ENCODE results near the gene GSTM3. TPM values are rescaled to one million over a fixed set of nuclear protein-coding genes. Genes with fewer than 3 reads are reported as not detected.

The GSTM3 gene
- total and polyA plus RNA-seq, 2 experiments from 2014 or later, result 297 to 962 TPM

DNA sequence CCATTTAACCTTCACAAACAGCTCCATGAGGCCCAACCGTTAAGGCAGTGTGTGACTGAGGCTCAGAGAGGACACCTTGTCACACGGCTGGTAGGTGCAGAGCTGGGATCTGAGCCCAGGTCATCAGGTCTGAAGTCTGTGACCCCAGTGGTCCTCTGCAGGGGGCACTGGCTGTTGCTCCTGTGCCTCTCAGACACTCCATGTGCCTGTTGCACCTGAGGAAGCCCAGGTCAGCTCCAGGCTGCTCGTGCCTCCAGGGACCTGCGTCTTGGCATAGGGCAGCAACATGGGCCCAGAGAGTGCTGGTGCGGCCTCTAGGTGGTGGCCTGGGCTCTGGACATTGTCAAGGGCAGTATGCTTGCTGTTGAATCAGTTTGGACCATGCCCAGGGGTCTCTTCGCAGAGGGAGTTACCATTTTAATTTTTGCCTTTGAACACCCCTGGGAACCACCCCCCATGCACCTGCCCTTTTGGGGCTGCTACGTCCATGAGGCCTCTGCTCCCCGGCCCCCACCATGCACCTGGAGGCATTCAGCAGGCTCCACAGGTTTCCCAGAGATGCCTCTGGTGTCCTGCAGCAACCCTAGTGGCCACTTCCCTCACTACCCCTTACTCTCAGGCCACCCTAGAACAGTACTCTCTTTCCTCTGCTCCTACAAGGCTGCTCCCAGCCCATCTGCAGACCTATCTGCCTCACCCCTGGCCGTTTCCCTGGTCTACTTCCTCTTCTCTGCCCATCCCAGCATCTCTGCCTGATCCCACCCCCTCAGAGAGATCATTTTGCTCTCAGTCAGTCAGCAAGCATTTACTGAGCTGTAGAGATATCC is 48.1 kb upstream of the GSTM3 start:
- Histone ChIP-seq H3K9me2 (replicated peaks; ENCODE audit: insufficient read depth) (no peaks in the 10 kb centered on the region), H3K27me3 (no peaks in the 10 kb centered on the region), H4K20me1 (ENCODE audit: insufficient read depth, poor library complexity, severe bottlenecking) (no peaks in the 10 kb centered on the region), H3K4me3 (no peak overlapping the region), H3K4me1 (ENCODE audit: insufficient read depth) (peaks cover 38% of the 10 kb centered on the region), H3K79me2 (no peaks in the 10 kb centered on the region), H2AFZ (no peak overlapping the region), H3K9me3 (ENCODE audit: low read depth) (no peaks in the 10 kb centered on the region), H3K36me3 (replicated peaks; ENCODE audit: insufficient read depth, low read depth) (no peaks in the 10 kb centered on the region), H3K27ac (no peak overlapping the region), H3K4me2 (no peak overlapping the region)
- TF ChIP-seq EZH2phosphoT487 (IDR thresholded peaks at IDR 0.05; ENCODE audit: low read depth, severe bottlenecking, unreplicated experiment), result no peak
- TF ChIP-seq, protein P1, sequence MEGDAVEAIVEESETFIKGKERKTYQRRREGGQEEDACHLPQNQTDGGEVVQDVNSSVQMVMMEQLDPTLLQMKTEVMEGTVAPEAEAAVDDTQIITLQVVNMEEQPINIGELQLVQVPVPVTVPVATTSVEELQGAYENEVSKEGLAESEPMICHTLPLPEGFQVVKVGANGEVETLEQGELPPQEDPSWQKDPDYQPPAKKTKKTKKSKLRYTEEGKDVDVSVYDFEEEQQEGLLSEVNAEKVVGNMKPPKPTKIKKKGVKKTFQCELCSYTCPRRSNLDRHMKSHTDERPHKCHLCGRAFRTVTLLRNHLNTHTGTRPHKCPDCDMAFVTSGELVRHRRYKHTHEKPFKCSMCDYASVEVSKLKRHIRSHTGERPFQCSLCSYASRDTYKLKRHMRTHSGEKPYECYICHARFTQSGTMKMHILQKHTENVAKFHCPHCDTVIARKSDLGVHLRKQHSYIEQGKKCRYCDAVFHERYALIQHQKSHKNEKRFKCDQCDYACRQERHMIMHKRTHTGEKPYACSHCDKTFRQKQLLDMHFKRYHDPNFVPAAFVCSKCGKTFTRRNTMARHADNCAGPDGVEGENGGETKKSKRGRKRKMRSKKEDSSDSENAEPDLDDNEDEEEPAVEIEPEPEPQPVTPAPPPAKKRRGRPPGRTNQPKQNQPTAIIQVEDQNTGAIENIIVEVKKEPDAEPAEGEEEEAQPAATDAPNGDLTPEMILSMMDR (IDR thresholded peaks at IDR 0.05; ENCODE audit: poor library complexity), result peak; percentile 29
- DNase-seq (ENCODE audit: low spot score), result peak; percentile 50
- WGBS (ENCODE audit: low lambda C conversion rate, missing lambda C conversion rate), result 79% methylated on average over 9 of the region's 9 CpGs

DNA sequence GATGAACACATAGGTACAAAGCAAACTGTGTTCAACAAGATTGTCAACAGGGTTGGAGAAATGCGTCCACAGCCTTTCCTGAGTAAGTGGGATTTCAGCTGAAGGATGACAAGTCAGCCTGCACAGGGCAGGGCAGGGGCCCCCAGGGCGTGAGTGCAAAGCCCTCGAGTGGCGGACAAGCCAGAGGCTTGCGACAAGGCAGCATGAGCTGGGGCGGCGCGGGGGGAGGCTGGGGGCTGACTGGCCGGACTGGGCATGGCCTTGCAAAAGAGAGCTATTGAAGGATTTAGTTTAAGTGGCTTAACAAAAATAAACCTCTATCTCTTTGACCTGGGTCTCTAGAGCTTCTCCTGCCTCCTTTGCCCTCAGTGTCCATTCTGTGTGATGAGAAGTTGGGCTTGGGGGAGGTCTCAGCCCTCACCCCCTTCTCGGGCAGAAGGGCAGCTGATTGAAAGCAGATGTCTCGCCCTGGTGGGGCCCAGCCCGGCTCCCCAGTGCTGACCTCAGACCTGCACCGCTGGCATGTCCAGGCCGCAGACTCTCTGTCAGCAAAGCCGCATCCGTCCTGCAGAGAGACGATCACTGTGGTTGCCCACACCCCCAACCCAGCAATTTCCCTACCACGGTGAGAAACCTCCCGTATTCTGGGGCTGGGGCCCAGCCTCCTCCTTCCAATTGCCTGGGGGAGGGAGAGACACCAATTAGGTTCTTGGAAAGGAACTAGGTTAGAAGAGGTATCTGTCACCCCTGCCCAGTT is 47.2 kb upstream of the GSTM3 start:
- H3K27ac ChIP-seq, result no peak overlapping the region
- H3K4me1 ChIP-seq (ENCODE audit: insufficient read depth), result peaks cover 45% of the 10 kb centered on the region
- H3K4me2 ChIP-seq, result no peak overlapping the region
- H3K4me3 ChIP-seq, result no peak overlapping the region
- DNase-seq (ENCODE audit: low spot score), result no peak
- H4K20me1 ChIP-seq (ENCODE audit: insufficient read depth, poor library complexity, severe bottlenecking), result no peaks in the 10 kb centered on the region
- TF ChIP-seq EZH2phosphoT487 (IDR thresholded peaks at IDR 0.05; ENCODE audit: low read depth, severe bottlenecking, unreplicated experiment), result no peak
- TF ChIP-seq EZH2 (IDR thresholded peaks at IDR 0.05; ENCODE audit: borderline replicate concordance), result no peak
- TF ChIP-seq, protein P1 (IDR thresholded peaks at IDR 0.05; ENCODE audit: poor library complexity), result no peak
- H3K9me3 ChIP-seq (ENCODE audit: low read depth), result no peaks in the 10 kb centered on the region
- no peaks in the 10 kb centered on the region for H3K9me2 ChIP-seq (replicated peaks; ENCODE audit: insufficient read depth)
- no peaks in the 10 kb centered on the region for H3K27me3 ChIP-seq
- H2AFZ ChIP-seq, result no peak overlapping the region
- H3K36me3 ChIP-seq (replicated peaks; ENCODE audit: insufficient read depth, low read depth), result no peaks in the 10 kb centered on the region
- no peaks in the 10 kb centered on the region for H3K79me2 ChIP-seq
- WGBS (ENCODE audit: low lambda C conversion rate, missing lambda C conversion rate), result 62% methylated on average over 19 of the region's 19 CpGs

DNA sequence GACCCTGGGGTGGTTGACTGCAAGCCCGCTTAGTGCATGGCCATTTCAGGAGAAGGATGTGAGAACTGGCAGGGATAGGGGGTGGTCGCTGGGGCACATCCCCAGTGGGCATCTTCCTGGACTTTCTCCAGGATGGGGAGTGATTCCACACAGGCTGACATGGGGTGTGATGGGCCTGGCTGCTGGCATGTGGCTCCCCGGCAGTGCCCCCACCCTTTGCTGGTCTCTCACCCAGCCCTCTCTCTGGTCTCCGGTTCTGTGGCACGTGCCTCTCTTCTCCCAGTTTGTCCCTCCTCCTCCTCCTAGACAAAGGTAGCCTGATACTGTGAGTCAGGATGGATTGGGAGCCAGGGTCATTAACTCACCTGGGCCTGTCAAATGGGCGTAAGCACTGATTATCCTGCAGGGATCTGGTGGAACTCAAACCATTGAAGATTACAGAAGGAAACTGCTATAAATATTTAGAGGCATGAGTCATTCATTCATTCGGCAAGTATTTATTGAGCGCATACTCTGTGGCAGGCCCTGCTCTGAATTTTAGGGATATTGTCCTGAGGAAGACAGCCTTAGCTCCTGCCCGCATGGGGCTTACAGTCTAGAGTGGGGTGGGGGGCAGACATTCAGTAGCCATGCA is 46.5 kb upstream of the GSTM3 start:
- Histone ChIP-seq H3K4me1 (ENCODE audit: insufficient read depth) (peaks cover 43% of the 10 kb centered on the region), H3K9me3 (ENCODE audit: low read depth) (no peaks in the 10 kb centered on the region), H3K79me2 (no peaks in the 10 kb centered on the region), H3K4me2 (no peak overlapping the region), H3K36me3 (replicated peaks; ENCODE audit: insufficient read depth, low read depth) (no peaks in the 10 kb centered on the region), H3K4me3 (no peak overlapping the region), H3K27ac (no peak overlapping the region), H3K9me2 (replicated peaks; ENCODE audit: insufficient read depth) (no peaks in the 10 kb centered on the region), H3K27me3 (no peaks in the 10 kb centered on the region), H2AFZ (no peak overlapping the region), H4K20me1 (ENCODE audit: insufficient read depth, poor library complexity, severe bottlenecking) (no peaks in the 10 kb centered on the region)
- no peak for DNase-seq (ENCODE audit: low spot score)
- TF ChIP-seq EZH2 (IDR thresholded peaks at IDR 0.05; ENCODE audit: borderline replicate concordance) (no peak), EZH2phosphoT487 (IDR thresholded peaks at IDR 0.05; ENCODE audit: low read depth, severe bottlenecking, unreplicated experiment) (no peak)
- TF ChIP-seq, protein P1 (IDR thresholded peaks at IDR 0.05; ENCODE audit: poor library complexity), result no peak
- 86% methylated on average over 9 of the region's 9 CpGs for WGBS (ENCODE audit: low lambda C conversion rate, missing lambda C conversion rate)
